ENCODE results near the gene RABL2A. TPM values are rescaled to one million over a fixed set of nuclear protein-coding genes. Genes with fewer than 3 reads are reported as not detected.

RABL2A gene
- 18.6 TPM for total RNA-seq

GRCh38 chr2:113626616-113627330 lies at the start of gene RABL2A:
TSS of gene RABL2A (plus strand) at chr2:113627266. CDS start at chr2:113628607, 1,341 bp downstream.

Small RNA genes within 50 kb of the gene (small RNA-seq; reads per million reads assigned to genes)
- gene MIR1302-3 (ENCODE audit: low replicate concordance) (not detected), gene RNU6-744P (ENCODE audit: low replicate concordance) (not detected)

Other genes with a start within 250 kb of the RABL2A start
- gene ZNG1B, start 189.6 kb upstream of the RABL2A start, total RNA-seq: 43.4 TPM
- 0.12 TPM for gene FOXD4L1, start 128.6 kb upstream of the RABL2A start, total RNA-seq
- 193 TPM for gene SLC35F5, start 129.4 kb downstream of the RABL2A start, total RNA-seq

All from metanephros (tissue), 2 donors.